H1 (cell line): Measurements from ENCODE around the gene CACNA2D3. TPM values are rescaled to one million over a fixed set of nuclear protein-coding genes. Genes with fewer than 3 reads are reported as not detected.

Source experiments
- CTCF ChIA-PET: fragments of 300-600 bp; sonication (Branson Sonifier 250); formaldehyde crosslinking; loops from one replicate; lab custom pipeline; 2021; ENCODE audit not compliant: partially characterized antibody; lab: Charles Lee
- POLR2A ChIA-PET: fragments of 300-600 bp; sonication (Branson Sonifier 250); formaldehyde crosslinking; loops from one replicate; lab custom pipeline; 2021; ENCODE audit warnings: inconsistent platforms; ENCODE audit not compliant: partially characterized antibody; lab: Charles Lee
- DNase-seq, 2 experiments: peaks; one replicate each; pipeline versions ENCODE4 v3.0.0 to v3.0.0-alpha.2; 2010 to 2022; ENCODE audit warnings: low spot score in 2 of 2, low read depth in 1 of 2, mixed read lengths in 1 of 2
- FAIRE-seq: peaks from 2 replicates; lab custom pipeline; 2011; peaks lifted over from hg19 to GRCh38; lab: Jason Lieb, UNC
- H2AFZ ChIP-seq: 2 replicates; pipeline ENCODE4 v1.8.1; 2012; ENCODE audit warnings: low read length, inconsistent platforms
- H2AK5ac ChIP-seq: 2 replicates; pipeline ENCODE4 v1.6.1; 2013; ENCODE audit warnings: low read depth, low read length
- H2BK120ac ChIP-seq: replicated peaks from 2 replicates; pipeline ENCODE3; 2013; ENCODE audit warnings: low read depth, low read length, inconsistent platforms
- H2BK12ac ChIP-seq: 2 replicates; pipeline ENCODE4 v1.6.1; 2013; ENCODE audit warnings: low read depth, low read length
- H2BK15ac ChIP-seq: 2 replicates; pipeline ENCODE4 v1.6.1; 2013; ENCODE audit warnings: low read length
- H2BK20ac ChIP-seq: 2 replicates; pipeline ENCODE4 v1.6.1; 2013; ENCODE audit warnings: low read length
- H2BK5ac ChIP-seq: 2 replicates; pipeline ENCODE4 v1.6.1; 2013; ENCODE audit warnings: low read depth, low read length
- H3K14ac ChIP-seq: 2 replicates; pipeline ENCODE4 v1.6.1; 2013; ENCODE audit warnings: inconsistent platforms; ENCODE audit not compliant: insufficient read length
- H3K18ac ChIP-seq: 2 replicates; pipeline ENCODE4 v1.6.1; 2013; ENCODE audit warnings: low read length; ENCODE audit errors: extremely low read depth
- H3K23ac ChIP-seq: 2 replicates; pipeline ENCODE4 v1.6.1; 2013; ENCODE audit warnings: inconsistent platforms; ENCODE audit not compliant: insufficient read length
- H3K23me2 ChIP-seq: 2 replicates; pipeline ENCODE4 v1.6.1; 2013; ENCODE audit warnings: low read depth, low read length
- H3K27ac ChIP-seq: 2 replicates; pipeline ENCODE4 v1.6.1; 2011; ENCODE audit warnings: low read depth, low read length, inconsistent platforms
- H3K27me3 ChIP-seq, 4 experiments: replicated peaks in 1 of 4; 1 replicate in 1 of 4; 2 replicates in 3 of 4; pipeline versions ENCODE4 v1.6.1 to v1.8.1; 2011 to 2013; ENCODE audit warnings: low read length in 3 of 4, mild to moderate bottlenecking in 3 of 4, inconsistent platforms in 2 of 4, mixed read lengths in 2 of 4, moderate library complexity in 1 of 4; ENCODE audit not compliant: control insufficient read depth in 3 of 4, insufficient read depth in 3 of 4; ENCODE audit errors: extremely low read depth in 1 of 4
- H3K36me3 ChIP-seq, 4 experiments: 2 replicates each; pipeline versions ENCODE4 v1.6.1 to v1.8.1; 2011 to 2013; ENCODE audit warnings: mild to moderate bottlenecking in 4 of 4, low read length in 3 of 4, moderate library complexity in 2 of 4, control low read depth in 1 of 4, inconsistent platforms in 1 of 4; ENCODE audit not compliant: insufficient read depth in 4 of 4, control insufficient read depth in 2 of 4
- H3K4ac ChIP-seq: replicated peaks from 2 replicates; pipeline ENCODE3; 2013; ENCODE audit warnings: low read length, low read depth, mixed read lengths, inconsistent platforms; ENCODE audit not compliant: insufficient read length
- H3K4me1 ChIP-seq, 4 experiments: replicated peaks in 1 of 4; 1 replicate in 1 of 4; 2 replicates in 3 of 4; pipeline versions ENCODE4 v1.6.1 to v1.8.1; 2011 to 2013; ENCODE audit warnings: low read length in 3 of 4, inconsistent platforms in 2 of 4, mixed read lengths in 1 of 4; ENCODE audit not compliant: insufficient read depth in 4 of 4, control insufficient read depth in 3 of 4
- H3K4me2 ChIP-seq, 2 experiments: 2 replicates each; pipeline versions ENCODE4 v1.6.1 to v1.8.1; 2011 to 2013; ENCODE audit warnings: low read depth in 2 of 2, low read length in 2 of 2, control low read depth in 1 of 2, inconsistent platforms in 1 of 2, mild to moderate bottlenecking in 1 of 2; ENCODE audit not compliant: insufficient read depth in 1 of 2
- H3K4me3 ChIP-seq, 4 experiments: fragments of 200-600, 300-600 bp in 1 of 4; sonication (generic), shearing (Covaris generic), sonication (Bioruptor Twin) in 1 of 4; 2 replicates each; pipeline versions ENCODE4 v1.5.1 to v1.8.1; 2011 to 2016; ENCODE audit warnings: low read length in 4 of 4, low read depth in 3 of 4, control low read depth in 2 of 4, inconsistent platforms in 2 of 4, mild to moderate bottlenecking in 2 of 4, mixed read lengths in 1 of 4, moderate library complexity in 1 of 4; ENCODE audit not compliant: insufficient read depth in 2 of 4; ENCODE audit errors: extremely low read depth in 1 of 4
- H3K56ac ChIP-seq: replicated peaks from 2 replicates; pipeline ENCODE3; 2013; ENCODE audit warnings: low read depth, mild to moderate bottlenecking, mixed read lengths, low read length, inconsistent platforms; ENCODE audit not compliant: insufficient read length
- H3K79me1 ChIP-seq: 2 replicates; pipeline ENCODE4 v1.6.1; 2013; ENCODE audit warnings: low read depth, low read length, control low read depth
- H3K79me2 ChIP-seq, 2 experiments: 2 replicates each; pipeline versions ENCODE4 v1.6.1 to v1.8.1; 2012 to 2013; ENCODE audit warnings: low read length in 2 of 2, mild to moderate bottlenecking in 2 of 2, inconsistent platforms in 1 of 2; ENCODE audit not compliant: insufficient read depth in 2 of 2, control insufficient read depth in 1 of 2
- H3K9ac ChIP-seq, 4 experiments: replicated peaks in 1 of 4; 1 replicate in 1 of 4; 2 replicates in 3 of 4; pipeline versions ENCODE4 v1.6.1 to v1.8.1; 2011 to 2013; ENCODE audit warnings: low read depth in 3 of 4, low read length in 3 of 4, control low read depth in 2 of 4, mild to moderate bottlenecking in 2 of 4, moderate library complexity in 2 of 4, inconsistent platforms in 1 of 4; ENCODE audit errors: extremely low read depth in 1 of 4
- H3K9me3 ChIP-seq, 2 experiments: 2 replicates each; pipeline versions ENCODE4 v1.6.1 to v1.8.1; 2012 to 2013; ENCODE audit warnings: mild to moderate bottlenecking in 2 of 2, moderate library complexity in 2 of 2, control low read depth in 1 of 2, inconsistent platforms in 1 of 2, low read depth in 1 of 2, low read length in 1 of 2, mixed read lengths in 1 of 2; ENCODE audit not compliant: insufficient read depth in 2 of 2
- H4K20me1 ChIP-seq, 2 experiments: replicated peaks in 1 of 2; 2 replicates each; pipeline versions ENCODE3 to v1.8.1; 2011 to 2013; ENCODE audit warnings: inconsistent platforms in 2 of 2, low read length in 2 of 2, mild to moderate bottlenecking in 1 of 2; ENCODE audit not compliant: insufficient read depth in 2 of 2, control insufficient read depth in 1 of 2
- H4K5ac ChIP-seq: 2 replicates; pipeline ENCODE4 v1.6.1; 2013; ENCODE audit warnings: low read length, low read depth, mixed read lengths, inconsistent platforms; ENCODE audit not compliant: insufficient read length
- H4K8ac ChIP-seq: 2 replicates; pipeline ENCODE4 v1.8.0; 2013; ENCODE audit warnings: mild to moderate bottlenecking, moderate library complexity, low read length, inconsistent platforms; ENCODE audit not compliant: insufficient read depth; ENCODE audit errors: extremely low read depth
- H4K91ac ChIP-seq: replicated peaks from 2 replicates; pipeline ENCODE3; 2013; ENCODE audit warnings: low read length, mixed read lengths, inconsistent platforms; ENCODE audit not compliant: insufficient read length
- BACH1 ChIP-seq: IDR thresholded peaks from 2 replicates; pipeline ENCODE4 v1.6.1; 2012; ENCODE audit warnings: low read length, improper control_type of control experiment
- EP300 ChIP-seq, 2 experiments: IDR thresholded peaks; 1 replicate in 1 of 2; 2 replicates in 1 of 2; pipeline ENCODE4 v1.6.1; 2011 to 2012; ENCODE audit warnings: low read depth in 2 of 2, low read length in 2 of 2, mild to moderate bottlenecking in 2 of 2, borderline replicate concordance in 1 of 2, inconsistent platforms in 1 of 2, moderate library complexity in 1 of 2
- POLR2A ChIP-seq, 2 experiments: IDR thresholded peaks; 1 replicate in 1 of 2; 2 replicates in 1 of 2; pipeline ENCODE4 v1.6.1; 2011; ENCODE audit warnings: low read depth in 2 of 2, low read length in 2 of 2, mild to moderate bottlenecking in 2 of 2; ENCODE audit errors: control extremely low read depth in 1 of 2
- WGBS, 2 experiments: shearing (Covaris generic) in 1 of 2; methylation state at CpG; one replicate each; pipeline versions ENCODE4 v1.1.6 to v1.1.7; 2013 to 2015; ENCODE audit warnings: low lambda C conversion rate in 2 of 2, mixed read lengths in 2 of 2, inconsistent platforms in 1 of 2, low coverage in 1 of 2, missing lambda C conversion rate in 1 of 2; ENCODE audit not compliant: insufficient replicate concordance in 2 of 2, insufficient coverage in 1 of 2, insufficient read length in 1 of 2; ENCODE audit errors: extremely low coverage in 1 of 2, missing lambda C conversion rate in 1 of 2; 5-methylcytosine and 5-hydroxymethylcytosine counted together
- polyA plus RNA-seq, 7 experiments: library from polyadenylated mRNA; depleted of rRNA in 3 of 7; stranded (reverse) in 5 of 7; unstranded in 2 of 7; fragments of >200 nt in 5 of 7; fragments of 200-250 nt in 2 of 7; gene quantifications; 1 replicate in 5 of 7; 2 replicates in 1 of 7; 4 replicates in 1 of 7; pipeline versions ENCODE4 v1.2.1 to v1.2.3, GENCODE V29; 2011 to 2013; ENCODE audit warnings: missing spikeins in 2 of 7, mixed read lengths in 2 of 7
- total RNA-seq: library from RNA; stranded (reverse); fragmentation: NEBNext Ultra II Directional; extraction: Animal tissue kit (Norgen Biotek cat#: 25700); gene quantifications from 2 replicates; pipeline ENCODE4 v1.2.1, GENCODE V29; 2021

The CACNA2D3 gene
- total and polyA plus RNA-seq, 2 of the 8 experiments (the other 6 are each of a cell fraction or from before 2014, with no cell fraction given) = 1.5 to 1.8 TPM

GRCh38 chr3:54094926-54095325 lies 27.4 kb upstream of the CACNA2D3 start:
- no peak overlapping the region for H4K91ac ChIP-seq
- H3K23me2 ChIP-seq = no peaks in the 10 kb centered on the region; the same call in 1 of the 2 replicates
- ChIA-PET POLR2A (no interaction called here), CTCF (interaction anchor here (0.6 kb wide), 1 partner anchor 1678 kb away, joined by 3 read pairs; no protein-coding TSS in a partner anchor)
- TF ChIP-seq POLR2A (IDR thresholded peaks at IDR 0.05; ENCODE audit: control extremely low read depth in 1 of 2, low read depth in 2 of 2, low read length in 2 of 2) = no peak
- TF ChIP-seq BACH1 = no peak
- TF ChIP-seq EP300 (IDR thresholded peaks at IDR 0.05; ENCODE audit: borderline replicate concordance in 1 of 2, low read depth in 2 of 2, low read length in 2 of 2) = no peak
- H3K79me2 ChIP-seq = no peaks in the 10 kb centered on the region
- no peak overlapping the region for H2BK120ac ChIP-seq
- H3K14ac ChIP-seq = no peak overlapping the region
- no peak overlapping the region for H3K27ac ChIP-seq
- no peak overlapping the region for H4K8ac ChIP-seq
- H4K20me1 ChIP-seq = no peaks in the 10 kb centered on the region
- H4K5ac ChIP-seq = no peak overlapping the region
- H2BK12ac ChIP-seq = no peak overlapping the region
- H3K9ac ChIP-seq = no peak overlapping the region
- no peak overlapping the region for H3K4me3 ChIP-seq
- H2BK5ac ChIP-seq = no peak overlapping the region
- no peak overlapping the region for H3K4me2 ChIP-seq
- no peak overlapping the region for H2AFZ ChIP-seq
- H3K23ac ChIP-seq = no peak overlapping the region
- no peak overlapping the region for H2BK15ac ChIP-seq
- no peak overlapping the region for H3K56ac ChIP-seq
- 86% methylated on average over 3 of the region's 3 CpGs; no CpG with 5 or more reads in 1 of the 2 experiments for whole genome bisulfite sequencing, 2 experiments
- DNase-seq (no peak), FAIRE-seq (no peak)
- no peak overlapping the region for H3K4ac ChIP-seq
- H3K4me1 ChIP-seq = peaks cover 0 to 3% (median 0%) of the 10 kb centered on the region in 4 experiments; a peak in 1 of 7 replicates
- no peaks in the 10 kb centered on the region for H3K27me3 ChIP-seq
- no peak overlapping the region for H3K18ac ChIP-seq
- no peaks in the 10 kb centered on the region for H3K79me1 ChIP-seq
- no peak overlapping the region for H2AK5ac ChIP-seq
- H3K36me3 ChIP-seq = no peaks in the 10 kb centered on the region
- no peaks in the 10 kb centered on the region for H3K9me3 ChIP-seq
- no peak overlapping the region for H2BK20ac ChIP-seq
